Activated T-cell treated with anti-CD3 and anti-CD28 coated beads, Interleukin-2, amount 50 U/mL, for 24 hours (primary cell): ENCODE results near the gene POLR2E.

ENCODE experiments used
- DNase-seq: peaks from one replicate; pipeline ENCODE4 v3.0.0-alpha.2; 2020
- H3K27ac Mint-ChIP-seq: 2 replicates; pipeline ENCODE4 v1.8.0; 2020; ENCODE audit warnings: mild to moderate bottlenecking, mixed read lengths
- H3K27me3 Mint-ChIP-seq: 2 replicates; pipeline ENCODE4 v1.8.0; 2020; ENCODE audit warnings: mixed read lengths
- H3K36me3 Mint-ChIP-seq: 2 replicates; pipeline ENCODE4 v1.8.0; 2020; ENCODE audit warnings: low read depth, mixed read lengths
- H3K4me1 Mint-ChIP-seq: 2 replicates; pipeline ENCODE4 v1.8.0; 2020; ENCODE audit warnings: low read depth, mixed read lengths
- H3K4me3 Mint-ChIP-seq: 2 replicates; pipeline ENCODE4 v1.8.0; 2020; ENCODE audit warnings: mild to moderate bottlenecking, moderate library complexity, mixed read lengths
- H3K9me3 Mint-ChIP-seq: 2 replicates; pipeline ENCODE4 v1.8.0; 2020; ENCODE audit warnings: mixed read lengths

POLR2E gene

GRCh38 chr19:1041272-1041834, 53.8 kb downstream of the POLR2E start:
- no peak for DNase-seq
- peak overlapping the region; percentile 88 for H3K27ac Mint-ChIP-seq
- peaks cover 30% of the 10 kb centered on the region for H3K36me3 Mint-ChIP-seq
- peak overlapping the region; percentile 85 for H3K4me3 Mint-ChIP-seq
- no peaks in the 10 kb centered on the region for H3K27me3 Mint-ChIP-seq
- peaks cover 48% of the 10 kb centered on the region for H3K4me1 Mint-ChIP-seq
- no peaks in the 10 kb centered on the region for H3K9me3 Mint-ChIP-seq

GRCh38 chr19:1040476-1041271, 54.5 kb downstream of the POLR2E start:
- Mint-ChIP-seq H3K36me3 (peaks cover 36% of the 10 kb centered on the region), H3K27me3 (no peaks in the 10 kb centered on the region), H3K4me1 (peaks cover 48% of the 10 kb centered on the region), H3K9me3 (no peaks in the 10 kb centered on the region), H3K27ac (peak overlapping the region; percentile 88), H3K4me3 (peak overlapping the region; percentile 85)
- peak; percentile 91 for DNase-seq

GRCh38 chr19:1039646-1040475, 55.3 kb downstream of the POLR2E start, which contains the start of gene ABCA7:
TSS of gene ABCA7 (plus strand) at chr19:1040107. CDS start at chr19:1041362, 1,255 bp downstream.
- peak; percentile 100 for DNase-seq
- H3K9me3 Mint-ChIP-seq: no peaks in the 10 kb centered on the region
- H3K4me1 Mint-ChIP-seq: peaks cover 49% of the 10 kb centered on the region
- peak within 1 kb of the TSS; percentile 85 for H3K4me3 Mint-ChIP-seq
- H3K36me3 Mint-ChIP-seq: peaks cover 38% of the 10 kb centered on the region
- peak within 1 kb of the TSS; percentile 88 for H3K27ac Mint-ChIP-seq
- no peaks in the 10 kb centered on the region for H3K27me3 Mint-ChIP-seq

- H3K36me3 Mint-ChIP-seq: peaks cover 36% of the 10 kb centered on the region
Measured at GRCh38 chr19:1038978-1039645, 56.1 kb downstream of the POLR2E start.

GRCh38 chr19:1037621-1038064, 57.5 kb downstream of the POLR2E start:
- Mint-ChIP-seq H3K4me1 (peaks cover 53% of the 10 kb centered on the region), H3K27me3 (no peaks in the 10 kb centered on the region), H3K36me3 (peaks cover 44% of the 10 kb centered on the region), H3K4me3 (peak overlapping the region; percentile 51), H3K27ac (peak overlapping the region; percentile 88), H3K9me3 (no peaks in the 10 kb centered on the region)
- DNase-seq: no peak

More at GRCh38 chr19:1038978-1039645, 56.1 kb downstream of the POLR2E start:
- Mint-ChIP-seq H3K27ac (peak overlapping the region; percentile 88), H3K9me3 (no peaks in the 10 kb centered on the region), H3K27me3 (no peaks in the 10 kb centered on the region), H3K4me1 (peaks cover 49% of the 10 kb centered on the region), H3K4me3 (peak overlapping the region; percentile 51)
- no peak for DNase-seq
